Activated T-helper 2 cell treated with anti-CD3 and anti-CD28 coated beads, Interferon-gamma antibody, Interleukin-2, Interleukin-4, amounts not matched to agents 10 μg/mL and 5 μg/mL and 100 μg/mL, durations not matched to agents 14 hours and 24 hours and 36 hours (primary cell): Measurements from ENCODE around the gene PI4KB. TPM values are rescaled to one million over a fixed set of nuclear protein-coding genes. Genes with fewer than 3 reads are reported as not detected.

Source experiments
- DNase-seq: peaks from one replicate; pipeline ENCODE4 v3.0.0; 2021; ENCODE audit warnings: low spot score
- H3K27ac Mint-ChIP-seq: one replicate; pipeline ENCODE4 v1.8.0; 2021; ENCODE audit warnings: mixed read lengths
- H3K27me3 Mint-ChIP-seq: one replicate; pipeline ENCODE4 v1.8.0; 2021; ENCODE audit warnings: low read depth, mixed read lengths
- H3K36me3 Mint-ChIP-seq: one replicate; pipeline ENCODE4 v1.8.0; 2021; ENCODE audit warnings: low read depth, mixed read lengths
- H3K4me1 Mint-ChIP-seq: one replicate; pipeline ENCODE4 v1.8.0; 2021; ENCODE audit warnings: low read depth, mixed read lengths
- H3K4me3 Mint-ChIP-seq: one replicate; pipeline ENCODE4 v1.8.0; 2021; ENCODE audit warnings: low read depth, mild to moderate bottlenecking, moderate library complexity, mixed read lengths
- H3K9me3 Mint-ChIP-seq: one replicate; pipeline ENCODE4 v1.8.0; 2021; ENCODE audit warnings: mixed read lengths
- intact Hi-C: fragments of 100-400 bp; cut with micrococcal nuclease; formaldehyde crosslinking; loops from one replicate; pipeline ENCODE4 v1.15.1; 2023
- total RNA-seq: library from RNA; stranded (reverse); gene quantifications from 2 replicates; pipeline ENCODE4 v1.2.3, GENCODE V29; 2022

The PI4KB gene
- total RNA-seq = 53.6 and 57.3 TPM in 2 replicates

DNA sequence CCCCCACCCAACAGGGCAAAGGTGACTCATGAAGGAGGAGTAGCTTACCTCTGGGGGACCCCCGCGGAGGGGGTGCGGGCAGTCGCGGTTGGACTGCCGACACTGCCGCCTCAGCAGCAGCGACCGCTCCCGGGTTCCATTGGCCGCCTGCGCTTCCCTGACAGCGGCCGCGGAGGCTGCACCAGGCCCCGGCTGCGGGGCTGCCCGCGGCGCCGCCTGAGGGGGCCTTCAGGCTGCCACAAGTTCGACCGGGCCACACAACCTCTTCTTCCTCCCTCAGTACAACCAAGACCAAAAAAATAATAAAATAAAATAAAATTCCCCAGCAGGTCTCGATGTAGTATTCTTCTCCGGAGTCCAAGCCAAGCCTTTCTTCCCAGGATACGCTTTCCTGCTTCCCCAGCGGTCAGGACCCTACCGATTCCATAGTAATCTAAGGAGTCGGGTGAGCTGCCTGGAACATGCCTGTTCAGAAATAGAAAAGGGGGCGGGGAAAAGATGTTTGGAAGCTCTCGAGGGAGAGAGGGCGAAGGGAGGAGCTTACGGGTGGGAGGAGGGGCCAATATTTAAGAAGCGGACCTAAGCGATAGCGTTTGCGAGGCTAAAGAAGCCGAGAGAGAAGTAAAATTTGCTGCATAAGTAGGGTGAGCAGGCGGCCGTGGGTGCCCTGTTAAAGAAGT, at the start of gene PI4KB:
Gene PI4KB (minus strand): TSS at position 194 of the 680 bp plus-strand sequence. CDS start 10,935 bp downstream, outside the sequence.
- H3K4me3 Mint-ChIP-seq = peak within 1 kb of the TSS; percentile 93
- peaks cover 32% of the 10 kb centered on the region for H3K36me3 Mint-ChIP-seq
- no peaks in the 10 kb centered on the region for H3K27me3 Mint-ChIP-seq
- peaks cover 33% of the 10 kb centered on the region for H3K4me1 Mint-ChIP-seq
- intact Hi-C loops = loop anchor here (1.0 kb wide), 3 partner anchors 15 to 46 kb away; partner anchors contain the start of gene RFX5
- no peaks in the 10 kb centered on the region for H3K9me3 Mint-ChIP-seq
- peak; percentile 88 for DNase-seq
- H3K27ac Mint-ChIP-seq = peak within 1 kb of the TSS; percentile 98

DNA sequence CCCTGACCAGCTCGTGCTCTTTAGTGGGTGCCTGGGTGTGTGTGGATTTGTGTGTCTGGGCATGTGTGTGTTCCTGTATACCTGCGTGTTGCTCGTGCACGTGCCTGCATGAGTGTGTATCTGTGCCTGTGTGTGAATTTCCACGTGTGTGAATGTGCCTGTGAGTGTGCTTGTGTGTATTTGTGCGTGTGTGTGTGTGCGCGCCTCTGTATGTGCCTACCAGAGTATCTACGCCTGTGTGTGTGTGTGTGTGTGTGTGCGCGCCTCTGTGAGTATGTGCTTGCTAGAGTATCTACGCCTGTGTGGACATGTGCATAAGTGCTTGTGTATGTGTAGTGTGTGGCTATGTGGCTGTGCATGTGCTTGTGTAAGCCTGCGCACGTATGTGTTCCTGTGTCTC, 46.0 kb upstream of the PI4KB start:
- no peaks in the 10 kb centered on the region for H3K4me1 Mint-ChIP-seq
- no peak for DNase-seq
- no peak overlapping the region for H3K4me3 Mint-ChIP-seq
- intact Hi-C loops = no loop called here
- H3K9me3 Mint-ChIP-seq = no peaks in the 10 kb centered on the region
- H3K27ac Mint-ChIP-seq = no peak overlapping the region
- H3K36me3 Mint-ChIP-seq = no peaks in the 10 kb centered on the region
- H3K27me3 Mint-ChIP-seq = peaks cover 6% of the 10 kb centered on the region

GRCh38 chr1:151372058-151372934, 45.1 kb upstream of the PI4KB start, which contains the start of gene SELENBP1:
SELENBP1 (minus strand) TSS chr1:151372705; CDS start chr1:151372641, 64 bp downstream.
- H3K9me3 Mint-ChIP-seq = no peaks in the 10 kb centered on the region
- no peaks in the 10 kb centered on the region for H3K36me3 Mint-ChIP-seq
- no peak within 1 kb of the TSS for H3K4me3 Mint-ChIP-seq
- H3K27me3 Mint-ChIP-seq = peaks cover 2% of the 10 kb centered on the region
- H3K4me1 Mint-ChIP-seq = no peaks in the 10 kb centered on the region
- H3K27ac Mint-ChIP-seq = no peak within 1 kb of the TSS
- intact Hi-C loops = no loop called here
- DNase-seq = no peak

GRCh38 chr1:151371370-151372057, 44.3 kb upstream of the PI4KB start:
- no peak overlapping the region for H3K27ac Mint-ChIP-seq
- intact Hi-C loops = no loop called here

GRCh38 chr1:151370211-151370911, 43.1 kb upstream of the PI4KB start:
- H3K4me1 Mint-ChIP-seq = no peaks in the 10 kb centered on the region
- no peak overlapping the region for H3K27ac Mint-ChIP-seq
- no peaks in the 10 kb centered on the region for H3K27me3 Mint-ChIP-seq
- H3K9me3 Mint-ChIP-seq = no peaks in the 10 kb centered on the region
- H3K36me3 Mint-ChIP-seq = no peaks in the 10 kb centered on the region
- intact Hi-C loops = no loop called here
- H3K4me3 Mint-ChIP-seq = no peak overlapping the region
- DNase-seq = no peak

More at GRCh38 chr1:151371370-151372057, 44.3 kb upstream of the PI4KB start:
- H3K4me3 Mint-ChIP-seq = no peak overlapping the region
- DNase-seq = no peak
- no peaks in the 10 kb centered on the region for H3K9me3 Mint-ChIP-seq
- H3K4me1 Mint-ChIP-seq = no peaks in the 10 kb centered on the region
- no peaks in the 10 kb centered on the region for H3K36me3 Mint-ChIP-seq
- no peaks in the 10 kb centered on the region for H3K27me3 Mint-ChIP-seq

DNA sequence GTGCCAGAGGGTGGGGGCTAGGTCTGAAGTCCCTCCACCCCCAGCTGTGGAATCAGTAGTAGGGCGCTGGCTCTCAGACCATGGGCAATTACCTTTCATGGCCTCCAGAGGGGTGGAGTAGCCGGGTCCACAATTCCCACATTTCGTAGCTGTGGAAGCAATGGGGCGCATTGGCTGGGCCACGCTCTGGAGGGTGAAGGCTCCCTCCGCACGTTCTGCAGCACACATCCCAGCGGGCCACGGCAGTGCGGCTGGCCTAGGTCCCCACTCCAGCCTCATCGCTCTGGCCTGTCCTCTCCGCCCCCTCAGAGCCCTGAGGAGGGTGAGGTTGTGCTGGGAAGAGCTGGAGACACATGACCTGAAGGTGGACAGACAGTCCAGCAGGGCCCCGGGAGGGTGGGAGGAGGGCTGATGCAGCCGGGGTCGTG, 42.4 kb upstream of the PI4KB start:
- Mint-ChIP-seq H3K4me1 (no peaks in the 10 kb centered on the region), H3K9me3 (no peaks in the 10 kb centered on the region), H3K27me3 (no peaks in the 10 kb centered on the region), H3K36me3 (no peaks in the 10 kb centered on the region), H3K4me3 (no peak overlapping the region), H3K27ac (no peak overlapping the region)
- intact Hi-C loops = no loop called here
- DNase-seq = no peak

DNA sequence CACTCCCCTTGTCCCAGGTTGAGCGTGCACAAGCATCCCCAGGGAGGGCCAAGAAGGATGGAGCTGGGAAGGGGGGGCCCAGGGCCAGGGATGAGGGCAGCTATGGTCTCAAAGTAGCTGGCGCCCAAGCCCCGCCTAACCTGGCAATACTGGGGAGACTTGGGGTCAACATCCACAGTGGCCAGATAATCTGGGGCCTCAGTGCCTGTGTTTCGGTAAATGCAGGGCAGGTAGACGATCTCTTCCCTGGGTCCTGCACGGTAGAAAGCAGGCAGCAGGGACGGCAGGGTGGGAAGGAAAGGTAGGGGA, 42.0 kb upstream of the PI4KB start:
- no peak for DNase-seq
- Mint-ChIP-seq H3K9me3 (no peaks in the 10 kb centered on the region), H3K36me3 (no peaks in the 10 kb centered on the region), H3K27ac (no peak overlapping the region), H3K4me1 (no peaks in the 10 kb centered on the region), H3K27me3 (no peaks in the 10 kb centered on the region), H3K4me3 (no peak overlapping the region)
- intact Hi-C loops = no loop called here

DNA sequence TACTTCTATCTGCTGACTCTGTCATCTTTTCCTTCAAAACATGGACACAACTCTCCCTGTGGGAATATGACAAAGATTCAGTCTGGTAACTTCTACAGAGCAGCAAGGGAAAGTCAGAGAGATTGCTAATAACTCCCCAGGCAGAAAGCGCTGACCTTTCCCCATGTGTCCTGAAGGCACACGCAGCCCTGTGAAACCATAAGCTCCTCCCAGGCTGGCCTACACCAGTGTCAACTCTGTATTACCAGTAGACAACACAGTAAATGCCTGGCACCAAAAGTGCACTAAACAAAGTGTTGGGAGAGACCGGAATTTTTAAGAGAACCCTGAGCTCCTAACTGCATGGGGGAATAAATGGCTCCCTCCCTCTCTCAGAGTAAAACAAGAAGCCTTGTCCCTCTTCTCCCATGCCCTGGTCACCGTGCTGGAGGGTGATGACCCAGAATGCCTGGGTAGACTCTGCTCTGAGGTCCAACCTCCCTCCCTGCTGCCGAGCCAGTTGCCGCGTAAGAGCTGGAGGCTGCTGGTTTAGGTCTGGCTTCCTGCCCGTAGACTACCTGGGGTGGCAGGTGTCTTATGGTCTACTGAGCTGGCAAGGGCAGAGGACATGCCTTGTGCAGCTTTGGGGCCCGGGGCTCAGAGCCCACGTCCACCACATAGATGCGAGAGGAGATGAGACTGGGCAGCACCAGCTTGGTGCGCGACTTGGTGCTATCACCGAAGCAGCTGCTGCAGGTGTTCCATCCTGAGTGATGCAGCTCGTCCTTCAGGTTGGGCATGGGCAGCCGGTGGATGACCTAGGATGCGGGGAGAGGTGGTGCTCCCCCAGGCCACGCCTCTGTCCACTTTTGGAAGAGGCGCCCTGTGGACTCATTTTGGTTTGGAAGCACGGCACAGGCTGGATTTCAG, 41.4 kb upstream of the PI4KB start:
- H3K9me3 Mint-ChIP-seq = no peaks in the 10 kb centered on the region
- no peaks in the 10 kb centered on the region for H3K27me3 Mint-ChIP-seq
- H3K36me3 Mint-ChIP-seq = no peaks in the 10 kb centered on the region
- no peaks in the 10 kb centered on the region for H3K4me1 Mint-ChIP-seq
- no peak for DNase-seq
- H3K4me3 Mint-ChIP-seq = no peak overlapping the region
- no peak overlapping the region for H3K27ac Mint-ChIP-seq
- intact Hi-C loops = no loop called here

- Mint-ChIP-seq H3K4me3 (no peak overlapping the region), H3K9me3 (peaks cover 1% of the 10 kb centered on the region), H3K36me3 (no peaks in the 10 kb centered on the region), H3K27ac (no peak overlapping the region), H3K27me3 (no peaks in the 10 kb centered on the region), H3K4me1 (no peaks in the 10 kb centered on the region)
- intact Hi-C loops = no loop called here
- DNase-seq = no peak
These were observed 40.6 kb upstream of the PI4KB start for GRCh38 chr1:151367658-151368392.

GRCh38 chr1:151364996-151365395, 37.8 kb upstream of the PI4KB start:
- DNase-seq = no peak
- Mint-ChIP-seq H3K4me3 (no peak overlapping the region), H3K9me3 (peaks cover 21% of the 10 kb centered on the region), H3K27ac (no peak overlapping the region), H3K27me3 (no peaks in the 10 kb centered on the region), H3K4me1 (no peaks in the 10 kb centered on the region), H3K36me3 (no peaks in the 10 kb centered on the region)
- intact Hi-C loops = no loop called here
